PC-3 (cell line): Measurements from ENCODE around the gene ADAMTSL3. TPM values are rescaled to one million over a fixed set of nuclear protein-coding genes. Genes with fewer than 3 reads are reported as not detected.

ENCODE experiments used
- ATAC-seq: fragments of 200-7000 bp; cut with Tn5 transposase; 2 replicates; pipeline ENCODE4 v1.9.1; 2020; ENCODE audit warnings: mild to moderate bottlenecking, moderate library complexity
- BruUV-seq: library from RNA; stranded (reverse); fragments of 400-500 nt; replicated peaks from 2 replicates; lab custom pipeline; 2021; lab: Mats Ljungman, UMichigan
- CTCF ChIA-PET: fragments of 300-600 bp; sonication (Branson Sonifier 250); formaldehyde crosslinking; loops from one replicate; lab custom pipeline; 2022; ENCODE audit warnings: antibody characterized with exemption; lab: Charles Lee
- POLR2A ChIA-PET: fragments of 300-600 bp; sonication (Branson Sonifier 250); formaldehyde crosslinking; loops from one replicate; lab custom pipeline; 2022; ENCODE audit warnings: antibody characterized with exemption; ENCODE audit not compliant: unreplicated experiment; lab: Charles Lee
- DNase-seq: peaks from one replicate; pipeline ENCODE4 v3.0.0-alpha.2; 2015
- H2AFZ ChIP-seq: fragments of 300-600 bp; sonication (generic); 2 replicates; pipeline ENCODE4 v1.6.0; 2016; ENCODE audit warnings: antibody characterized with exemption, low read length
- H3F3A ChIP-seq: fragments of 300-600 bp; sonication (generic); one replicate; pipeline ENCODE4 v1.6.0; 2017; ENCODE audit warnings: antibody characterized with exemption, low read length, control low read depth, mild to moderate bottlenecking; ENCODE audit not compliant: unreplicated experiment
- H3K27ac ChIP-seq: fragments of 300-600 bp; sonication (generic); 2 replicates; pipeline ENCODE4 v1.5.1; 2016; ENCODE audit warnings: mild to moderate bottlenecking, low read length
- H3K27me3 ChIP-seq: fragments of 300-600 bp; sonication (generic); 2 replicates; pipeline ENCODE4 v1.6.1; 2016; ENCODE audit warnings: low read length, mixed read lengths
- H3K36me3 ChIP-seq: fragments of 300-600 bp; sonication (generic); 2 replicates; pipeline ENCODE4 v1.6.1; 2016; ENCODE audit warnings: low read depth, mixed run types, low read length, mixed read lengths
- H3K4me1 ChIP-seq: fragments of 300-600 bp; sonication (generic); 2 replicates; pipeline ENCODE4 v1.5.1; 2016; ENCODE audit warnings: low read length; ENCODE audit not compliant: insufficient read depth
- H3K4me2 ChIP-seq: fragments of 300-600 bp; sonication (generic); 2 replicates; pipeline ENCODE4 v1.6.0; 2016; ENCODE audit warnings: low read length
- H3K4me3 ChIP-seq: fragments of 300-600 bp; sonication (generic); 2 replicates; pipeline ENCODE4 v1.5.1; 2016; ENCODE audit warnings: mild to moderate bottlenecking, low read length, mixed read lengths
- H3K79me2 ChIP-seq: fragments of 300-600 bp; sonication (generic); 2 replicates; pipeline ENCODE4 v1.6.1; 2017; ENCODE audit warnings: low read length, mixed read lengths
- H3K9ac ChIP-seq: fragments of 300-600 bp; sonication (generic); 2 replicates; pipeline ENCODE4 v1.6.0; 2016; ENCODE audit warnings: mild to moderate bottlenecking, low read length
- H3K9me2 ChIP-seq: fragments of 300-600 bp; sonication (generic); replicated peaks from 2 replicates; pipeline ENCODE4 v1.6.1; 2016; ENCODE audit warnings: mixed run types, low read length, mixed read lengths
- H3K9me3 ChIP-seq: fragments of 300-600 bp; sonication (generic); 2 replicates; pipeline ENCODE4 v1.6.1; 2016; ENCODE audit warnings: low read length, mixed read lengths
- H4K20me1 ChIP-seq: fragments of 300-600 bp; sonication (generic); 2 replicates; pipeline ENCODE4 v1.6.1; 2016; ENCODE audit warnings: low read length, mixed read lengths
- CTCF ChIP-seq: fragments of 300-600 bp; sonication (generic); conservative IDR thresholded peaks from 2 replicates; pipeline ENCODE4 v1.5.1; 2017; ENCODE audit warnings: antibody characterized with exemption, low read depth, mild to moderate bottlenecking, low read length
- EZH2 ChIP-seq: fragments of 300-600 bp; sonication (generic); IDR thresholded peaks from one replicate; pipeline ENCODE4 v1.6.1; 2017; ENCODE audit warnings: antibody characterized with exemption, mild to moderate bottlenecking, low read length; ENCODE audit not compliant: unreplicated experiment
- EZH2phosphoT487 ChIP-seq: fragments of 300-600 bp; sonication (generic); IDR thresholded peaks from 2 replicates; pipeline ENCODE4 v1.6.1; 2018; ENCODE audit warnings: mild to moderate bottlenecking, antibody characterized with exemption, low read length, borderline replicate concordance
- intact Hi-C: fragments of 100-400 bp; cut with micrococcal nuclease; formaldehyde crosslinking; loops from 2 replicates; pipeline ENCODE4 v1.9.0; 2023
- total RNA-seq: library from RNA; depleted of rRNA; stranded (reverse); fragments of >200 nt; gene quantifications from 2 replicates; pipeline ENCODE4 v1.2.3, GENCODE V29; 2014

Gene ADAMTSL3
- total RNA-seq, 1 experiment from 2014 or later = 7.9 TPM

DNA sequence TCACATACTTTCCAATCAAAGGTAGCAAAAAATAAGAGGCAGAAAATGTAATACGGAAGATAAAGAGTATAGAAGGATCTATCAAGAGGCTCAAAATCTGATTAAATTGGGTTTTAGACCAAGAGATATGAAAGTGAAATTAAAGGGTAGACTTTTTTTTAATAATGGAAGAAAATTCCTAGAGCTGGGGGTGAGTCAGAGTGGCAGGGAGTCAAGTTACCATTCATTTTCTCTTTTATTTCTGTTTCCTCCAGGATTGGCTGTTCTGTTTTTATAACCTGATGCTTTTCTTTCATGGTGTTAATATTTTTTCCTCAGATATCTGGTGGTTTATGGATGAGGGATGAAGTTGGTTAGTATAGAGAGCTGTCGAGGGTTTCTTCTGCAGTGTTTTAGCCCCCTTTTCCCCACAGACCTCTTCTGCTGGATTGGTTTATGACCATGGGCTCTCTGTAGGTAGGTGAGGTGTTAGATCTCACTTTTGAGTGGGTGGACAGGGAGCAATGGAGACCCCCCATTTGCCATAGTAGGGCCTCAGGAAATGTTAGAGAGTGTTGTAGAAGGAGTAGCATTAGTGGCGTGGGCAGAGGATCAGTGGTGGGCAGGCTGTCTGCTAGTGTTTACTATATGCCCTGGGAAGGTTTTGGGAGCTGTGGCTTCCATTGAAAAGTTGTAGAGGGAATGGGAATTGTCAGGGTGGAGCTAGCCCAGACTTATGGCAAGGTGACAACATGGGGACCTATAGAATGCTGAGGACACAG, 380.1 kb downstream of the ADAMTSL3 start:
- no peaks in the 10 kb centered on the region for H3K9me3 ChIP-seq
- H3K79me2 ChIP-seq = no peaks in the 10 kb centered on the region
- intact Hi-C loops = loop anchor here (2.0 to 10.0 kb wide), 4 partner anchors 99 to 469 kb away; partner anchors contain the start of gene ADAMTSL3
- H3K36me3 ChIP-seq = no peaks in the 10 kb centered on the region
- ATAC-seq = peak; percentile 68
- H3K27ac ChIP-seq = no peak overlapping the region
- H3K4me1 ChIP-seq = peaks cover 9% of the 10 kb centered on the region
- no peak overlapping the region for H3K9ac ChIP-seq
- H3K27me3 ChIP-seq = no peaks in the 10 kb centered on the region
- POLR2A ChIA-PET = interaction anchor here (0.6 kb wide), 1 partner anchor 441 kb away, joined by 3 read pairs; no protein-coding TSS in a partner anchor
- DNase-seq = peak; percentile 38
- CTCF ChIA-PET = no interaction called here
- H4K20me1 ChIP-seq = no peaks in the 10 kb centered on the region
- TF ChIP-seq EZH2phosphoT487 (no peak), CTCF (no peak), EZH2 (no peak)
- H3F3A ChIP-seq = no peaks in the 10 kb centered on the region
- no peak overlapping the region for H2AFZ ChIP-seq
- H3K9me2 ChIP-seq = no peaks in the 10 kb centered on the region
- no TSS peak for BruUV-seq
- no peak overlapping the region for H3K4me3 ChIP-seq
- peak overlapping the region; percentile 42 for H3K4me2 ChIP-seq

GRCh38 chr15:84034578-84035398, 380.9 kb downstream of the ADAMTSL3 start:
- BruUV-seq = no TSS peak
- ATAC-seq = peak; percentile 59
- Histone ChIP-seq H3K9me3 (no peaks in the 10 kb centered on the region), H3K27ac (no peak overlapping the region), H3K79me2 (no peaks in the 10 kb centered on the region), H2AFZ (no peak overlapping the region), H4K20me1 (no peaks in the 10 kb centered on the region), H3K4me2 (no peak overlapping the region), H3K36me3 (no peaks in the 10 kb centered on the region), H3K9ac (no peak overlapping the region), H3K4me1 (peaks cover 9% of the 10 kb centered on the region), H3K27me3 (no peaks in the 10 kb centered on the region), H3K9me2 (no peaks in the 10 kb centered on the region), H3K4me3 (no peak overlapping the region), H3F3A (no peaks in the 10 kb centered on the region)
- CTCF ChIA-PET = interaction anchor here (0.5 kb wide), 1 partner anchor 475 kb away, joined by 3 read pairs; no protein-coding TSS in a partner anchor
- peak; percentile 70 for DNase-seq
- TF ChIP-seq EZH2phosphoT487 = no peak
- peak; percentile 66 for TF ChIP-seq CTCF
- intact Hi-C loops = loop anchor here (2.0 to 10.0 kb wide), 4 partner anchors 100 to 470 kb away; partner anchors contain the start of gene ADAMTSL3
- POLR2A ChIA-PET = no interaction called here
